HFF-Myc (cell line): ENCODE measurements around the gene UBAC2.

ENCODE experiments used
- DNase-seq: peaks from one replicate; pipeline ENCODE4 v3.0.0-alpha.2; 2011; ENCODE audit warnings: low read depth; ENCODE audit errors: extremely low read depth
- H3K4me3 ChIP-seq: replicated peaks from 2 replicates; pipeline ENCODE4 v1.5.1; 2011; ENCODE audit warnings: low read depth, mild to moderate bottlenecking, control low read depth, low read length
- CTCF ChIP-seq: IDR thresholded peaks from 2 replicates; pipeline ENCODE4 v1.5.1; 2012; ENCODE audit warnings: mild to moderate bottlenecking, low read depth, low read length, control low read depth; ENCODE audit errors: missing control alignments

The UBAC2 gene

DNA sequence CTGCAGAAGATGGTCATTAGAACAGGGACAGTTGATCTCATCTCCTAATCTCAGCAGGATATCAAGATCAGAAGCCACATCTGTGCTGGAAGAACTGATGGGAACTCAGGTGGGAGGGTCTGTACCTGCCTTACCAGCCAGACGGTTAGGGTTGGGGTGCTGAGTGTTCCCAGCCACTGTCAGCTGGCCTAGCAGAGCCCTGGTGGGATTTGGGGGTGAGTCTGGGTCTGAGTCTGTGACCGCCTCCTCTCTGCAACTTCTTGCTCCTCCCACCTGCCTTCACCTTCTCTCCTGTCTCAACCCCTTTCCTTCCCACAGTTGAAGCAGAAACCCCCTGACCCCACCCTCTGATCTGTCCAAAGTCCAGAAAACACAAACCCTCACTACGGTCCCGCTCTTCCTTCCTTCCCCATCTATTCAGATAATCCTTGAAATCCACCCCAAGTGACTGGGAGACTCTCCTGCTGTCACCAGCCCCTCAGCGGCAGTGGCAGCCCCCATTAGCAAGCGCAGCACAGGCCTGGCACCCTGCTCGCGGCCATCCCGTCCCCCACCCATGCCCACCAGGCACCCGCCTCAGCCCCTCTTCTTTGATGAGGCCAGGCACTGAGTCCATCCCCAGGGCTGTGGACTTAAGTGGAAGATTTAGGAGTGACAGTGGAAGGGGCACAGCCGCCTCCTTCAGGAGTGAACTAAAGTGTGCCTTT is 198.4 kb downstream of the UBAC2 start:
- no peak for DNase-seq
- no peak for TF ChIP-seq CTCF
- H3K4me3 ChIP-seq: no peak overlapping the region

GRCh38 chr13:99399623-99399974 is 198.9 kb downstream of the UBAC2 start:
- TF ChIP-seq CTCF: no peak

DNA sequence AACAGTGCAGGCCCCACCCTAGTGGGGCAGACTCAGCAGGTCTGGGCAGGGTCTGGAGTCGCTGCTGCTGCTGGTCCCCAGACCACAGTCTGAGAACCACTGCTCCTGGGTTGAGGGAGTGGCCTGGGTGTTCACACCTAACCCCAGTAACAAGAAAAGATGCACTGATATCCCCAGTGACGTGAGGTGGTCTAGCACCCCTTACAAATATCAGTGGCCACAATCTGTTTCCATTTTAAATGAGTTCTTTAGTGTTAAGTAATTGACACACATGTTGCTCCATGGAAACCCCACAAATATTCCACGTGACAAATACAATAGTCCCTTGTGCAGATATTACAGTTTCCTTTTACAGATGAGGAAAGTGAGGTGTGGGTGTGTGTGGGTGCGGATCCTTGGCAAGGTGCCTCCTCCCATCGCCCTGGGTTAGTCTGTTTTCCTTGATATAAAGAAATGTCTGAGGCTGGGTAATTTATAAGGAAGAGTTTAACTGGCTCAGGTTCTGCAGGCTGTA is 202.9 kb downstream of the UBAC2 start:
- no peak for TF ChIP-seq CTCF
- no peak overlapping the region for H3K4me3 ChIP-seq
- DNase-seq: no peak

More at GRCh38 chr13:99399623-99399974, 198.9 kb downstream of the UBAC2 start:
- DNase-seq: no peak
- no peak overlapping the region for H3K4me3 ChIP-seq

- no peak overlapping the region for H3K4me3 ChIP-seq
- no peak for TF ChIP-seq CTCF
- DNase-seq: no peak
Measured at GRCh38 chr13:99404005-99404755, 203.5 kb downstream of the UBAC2 start.

DNA sequence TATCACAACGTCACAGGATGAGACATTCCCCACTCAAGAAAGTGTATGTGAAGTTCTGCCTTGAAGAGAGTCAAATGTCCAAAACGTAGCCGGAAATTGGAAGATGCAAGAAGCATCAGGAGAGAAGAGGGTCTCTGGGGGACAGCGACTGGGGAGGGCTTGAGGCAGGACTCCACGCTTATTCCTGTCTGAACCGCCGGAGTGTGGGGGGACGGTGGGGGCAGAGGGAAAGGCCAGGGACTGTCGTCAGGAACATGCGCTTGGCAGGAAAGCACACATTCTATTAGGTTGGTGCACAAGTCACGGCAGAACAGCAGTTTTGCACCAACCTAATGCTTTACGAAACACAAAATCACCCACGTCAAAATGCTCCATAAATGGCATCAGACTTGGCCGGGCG is 205.3 kb downstream of the UBAC2 start:
- no peak for DNase-seq
- H3K4me3 ChIP-seq: no peak overlapping the region
- TF ChIP-seq CTCF: no peak

- TF ChIP-seq CTCF: no peak
- no peak for DNase-seq
- H3K4me3 ChIP-seq: no peak overlapping the region
Measured at GRCh38 chr13:99406799-99407201, 206.1 kb downstream of the UBAC2 start.
